Neuronal stem cell (in vitro differentiated cells): ENCODE results near the gene BMF.

Source experiments
- DNase-seq: peaks from one replicate; pipeline ENCODE4 v3.0.0-alpha.2; 2013; ENCODE audit warnings: low spot score
- H2AFZ ChIP-seq: one replicate; pipeline ENCODE4 v1.6.1; 2013; ENCODE audit warnings: mild to moderate bottlenecking, low read length, inconsistent platforms
- H2AK5ac ChIP-seq: 2 replicates; pipeline ENCODE4 v1.6.1; 2013; ENCODE audit warnings: low read depth, mild to moderate bottlenecking, inconsistent platforms, low read length, moderate library complexity, mixed read lengths
- H2BK120ac ChIP-seq: 2 replicates; pipeline ENCODE4 v1.6.1; 2013; ENCODE audit warnings: low read depth, mild to moderate bottlenecking, inconsistent platforms, low read length, moderate library complexity, mixed read lengths
- H2BK12ac ChIP-seq: one replicate; pipeline ENCODE4 v1.6.1; 2013; ENCODE audit warnings: low read length, inconsistent platforms
- H2BK15ac ChIP-seq: 2 replicates; pipeline ENCODE4 v1.6.1; 2013; ENCODE audit warnings: mild to moderate bottlenecking, low read length, inconsistent platforms, mixed read lengths
- H2BK5ac ChIP-seq: one replicate; pipeline ENCODE4 v1.6.1; 2013; ENCODE audit warnings: inconsistent platforms, mild to moderate bottlenecking, low read length, moderate library complexity
- H3K14ac ChIP-seq: one replicate; pipeline ENCODE4 v1.6.1; 2013; ENCODE audit warnings: low read length, inconsistent platforms
- H3K18ac ChIP-seq: 2 replicates; pipeline ENCODE4 v1.6.1; 2013; ENCODE audit warnings: low read length, inconsistent platforms
- H3K23ac ChIP-seq: 2 replicates; pipeline ENCODE4 v1.6.1; 2013; ENCODE audit warnings: low read depth, mild to moderate bottlenecking, mixed read lengths, low read length, inconsistent platforms; ENCODE audit not compliant: poor library complexity
- H3K27ac ChIP-seq: replicated peaks from 3 replicates; pipeline ENCODE4 v1.5.1; 2013; ENCODE audit warnings: low read length, inconsistent platforms
- H3K27me3 ChIP-seq, 3 experiments: 2 replicates each; pipeline ENCODE4 v1.6.1; 2013; ENCODE audit warnings: low read length in 3 of 3, mild to moderate bottlenecking in 2 of 3, inconsistent platforms in 1 of 3, low read depth in 1 of 3, mixed read lengths in 1 of 3, moderate library complexity in 1 of 3; ENCODE audit not compliant: control insufficient read depth in 3 of 3, insufficient read depth in 3 of 3
- H3K36me3 ChIP-seq, 2 donors: replicated peaks in 1 of 2; 2 replicates each; pipeline ENCODE4 v1.6.1; 2013; ENCODE audit warnings: low read length in 2 of 2; ENCODE audit not compliant: control insufficient read depth in 2 of 2, insufficient read depth in 2 of 2
- H3K4ac ChIP-seq: 2 replicates; pipeline ENCODE4 v1.6.1; 2013; ENCODE audit warnings: inconsistent platforms, mild to moderate bottlenecking, low read length, moderate library complexity
- H3K4me1 ChIP-seq, 2 donors: 1 replicate in 1 of 2; 2 replicates in 1 of 2; pipeline ENCODE4 v1.6.1; 2013; ENCODE audit warnings: low read length in 2 of 2, low read depth in 1 of 2; ENCODE audit not compliant: control insufficient read depth in 2 of 2, insufficient read depth in 1 of 2
- H3K4me2 ChIP-seq: one replicate; pipeline ENCODE4 v1.6.1; 2013; ENCODE audit warnings: mild to moderate bottlenecking, low read length, inconsistent platforms; ENCODE audit not compliant: insufficient read depth, poor library complexity, severe bottlenecking
- H3K4me3 ChIP-seq, 2 donors: 2 replicates each; pipeline ENCODE4 v1.5.1; 2013; ENCODE audit warnings: low read length in 2 of 2, mild to moderate bottlenecking in 2 of 2, inconsistent platforms in 1 of 2, moderate library complexity in 1 of 2
- H3K79me1 ChIP-seq: one replicate; pipeline ENCODE4 v1.6.1; 2013; ENCODE audit warnings: low read depth, mild to moderate bottlenecking, inconsistent platforms, low read length, moderate library complexity
- H3K9ac ChIP-seq: one replicate; pipeline ENCODE4 v1.6.1; 2013; ENCODE audit warnings: mild to moderate bottlenecking, low read depth, low read length, inconsistent platforms; ENCODE audit not compliant: poor library complexity
- H3K9me3 ChIP-seq, 2 donors: replicated peaks in 1 of 2; 2 replicates each; pipeline versions ENCODE3 to v1.6.1; 2013; ENCODE audit warnings: low read length in 2 of 2, mild to moderate bottlenecking in 2 of 2, inconsistent platforms in 1 of 2, low read depth in 1 of 2, mixed read lengths in 1 of 2, moderate library complexity in 1 of 2; ENCODE audit not compliant: control insufficient read depth in 2 of 2, insufficient read depth in 1 of 2
- H4K8ac ChIP-seq: one replicate; pipeline ENCODE4 v1.6.1; 2013; ENCODE audit warnings: low read depth, mild to moderate bottlenecking, inconsistent platforms, low read length, moderate library complexity
- H4K91ac ChIP-seq: one replicate; pipeline ENCODE4 v1.6.1; 2013; ENCODE audit warnings: low read length, low read depth, mild to moderate bottlenecking, inconsistent platforms; ENCODE audit not compliant: poor library complexity
- WGBS, 2 donors: extraction: QIAGEN DNeasy Blood & Tissue Kit; methylation state at CpG; one replicate each; pipeline ENCODE4 v1.1.7; 2013; ENCODE audit warnings: missing lambda C conversion rate in 2 of 2, mixed read lengths in 1 of 2; ENCODE audit not compliant: insufficient read length in 2 of 2, insufficient replicate concordance in 1 of 2; ENCODE audit errors: extremely low coverage in 2 of 2; 5-methylcytosine and 5-hydroxymethylcytosine counted together

The BMF gene

DNA sequence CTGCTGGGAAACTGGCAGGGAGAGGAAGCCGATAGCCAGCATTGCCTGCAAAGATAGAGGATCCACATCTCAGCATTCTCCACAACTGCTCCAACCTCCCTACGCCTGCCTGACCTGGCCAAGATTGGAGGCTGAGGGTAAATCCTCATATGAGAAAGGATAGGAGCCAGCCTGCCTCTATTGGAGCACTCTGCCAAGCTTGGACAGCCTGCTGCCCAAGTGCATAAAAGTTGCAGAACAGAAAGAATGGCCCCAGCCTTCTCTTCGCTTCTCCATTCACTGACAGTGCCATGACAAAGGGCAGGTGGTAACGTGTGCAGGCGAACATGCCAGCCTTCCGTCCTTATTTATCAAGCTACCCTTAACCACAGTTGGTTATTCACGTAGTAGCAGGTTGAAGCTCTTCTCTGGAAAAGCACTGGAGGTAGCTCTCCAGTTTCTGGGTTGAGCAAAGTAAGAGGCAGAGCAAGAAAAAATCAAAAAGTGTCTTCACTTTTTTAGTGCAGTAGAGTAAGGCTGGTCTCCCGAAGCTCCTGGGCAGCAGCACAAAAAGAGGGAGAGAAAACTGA lies 4.3 kb downstream of the BMF start:
- no peak overlapping the region for H2BK12ac ChIP-seq
- no peak overlapping the region for H4K91ac ChIP-seq
- no CpG with 5 or more reads among the region's 8 CpGs for WGBS, 2 donors
- peak overlapping the region; percentile 25 for H3K9ac ChIP-seq
- no peak overlapping the region for H3K23ac ChIP-seq
- H3K18ac ChIP-seq, result peak overlapping the region; percentile 16
- no peak overlapping the region for H2BK15ac ChIP-seq
- DNase-seq, result no peak
- no peak overlapping the region for H2BK5ac ChIP-seq
- H4K8ac ChIP-seq, result no peak overlapping the region
- H3K4ac ChIP-seq, result no peak overlapping the region
- H3K4me3 ChIP-seq, result no peak overlapping the region
- H2AFZ ChIP-seq, result no peak overlapping the region
- H3K9me3 ChIP-seq, result no peaks in the 10 kb centered on the region
- no peak overlapping the region for H2BK120ac ChIP-seq
- peaks cover 2 to 8% of the 10 kb centered on the region in 2 donors for H3K36me3 ChIP-seq
- no peak overlapping the region for H3K4me2 ChIP-seq
- H3K4me1 ChIP-seq, result peaks cover 25 to 51% of the 10 kb centered on the region in 2 donors
- no peak overlapping the region for H2AK5ac ChIP-seq
- H3K27me3 ChIP-seq, result peaks cover 0 to 9% (median 0%) of the 10 kb centered on the region in 3 experiments
- no peak overlapping the region for H3K14ac ChIP-seq
- H3K79me1 ChIP-seq, result no peaks in the 10 kb centered on the region
- H3K27ac ChIP-seq, result no peak overlapping the region

DNA sequence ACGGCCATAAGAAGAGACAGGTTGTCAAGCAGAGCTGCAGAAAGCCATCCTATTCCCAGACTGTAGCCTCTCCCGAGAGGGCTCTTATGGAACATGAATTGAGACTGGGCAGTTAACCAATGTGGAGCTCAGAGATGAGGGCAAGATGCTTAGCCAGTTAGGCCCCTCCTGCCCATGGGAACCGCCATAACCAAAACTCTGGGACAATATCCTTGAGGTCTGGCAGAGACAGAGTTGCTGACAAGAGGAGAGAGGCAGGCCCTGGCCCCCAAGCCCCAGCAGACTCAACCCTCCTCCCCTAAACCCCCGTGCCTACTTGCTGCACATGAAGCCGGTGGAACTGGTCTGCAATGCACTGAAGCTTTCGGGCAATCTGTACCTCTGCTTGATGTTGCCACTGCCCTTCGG lies 4.8 kb downstream of the BMF start:
- H3K27me3 ChIP-seq, result peaks cover 0 to 9% (median 0%) of the 10 kb centered on the region in 3 experiments
- no peak overlapping the region for H3K14ac ChIP-seq
- H3K18ac ChIP-seq, result peak overlapping the region; percentile 16
- H3K27ac ChIP-seq, result no peak overlapping the region
- H4K91ac ChIP-seq, result no peak overlapping the region
- no peak overlapping the region for H3K4me3 ChIP-seq
- no peak overlapping the region for H2BK12ac ChIP-seq
- H3K4ac ChIP-seq, result no peak overlapping the region
- H2BK120ac ChIP-seq, result no peak overlapping the region
- H3K4me2 ChIP-seq, result peak overlapping the region; percentile 28
- H3K23ac ChIP-seq, result no peak overlapping the region
- no CpG with 5 or more reads among the region's 7 CpGs for WGBS, 2 donors
- H3K9ac ChIP-seq, result peak overlapping the region; percentile 25
- H2BK15ac ChIP-seq, result no peak overlapping the region
- H3K9me3 ChIP-seq, result no peaks in the 10 kb centered on the region
- no peak overlapping the region for H2BK5ac ChIP-seq
- H3K79me1 ChIP-seq, result no peaks in the 10 kb centered on the region
- H3K36me3 ChIP-seq, result peaks cover 2 to 8% of the 10 kb centered on the region in 2 donors
- DNase-seq, result no peak
- H2AK5ac ChIP-seq, result no peak overlapping the region
- peaks cover 28 to 49% of the 10 kb centered on the region in 2 donors for H3K4me1 ChIP-seq
- H4K8ac ChIP-seq, result no peak overlapping the region
- no peak overlapping the region for H2AFZ ChIP-seq

DNA sequence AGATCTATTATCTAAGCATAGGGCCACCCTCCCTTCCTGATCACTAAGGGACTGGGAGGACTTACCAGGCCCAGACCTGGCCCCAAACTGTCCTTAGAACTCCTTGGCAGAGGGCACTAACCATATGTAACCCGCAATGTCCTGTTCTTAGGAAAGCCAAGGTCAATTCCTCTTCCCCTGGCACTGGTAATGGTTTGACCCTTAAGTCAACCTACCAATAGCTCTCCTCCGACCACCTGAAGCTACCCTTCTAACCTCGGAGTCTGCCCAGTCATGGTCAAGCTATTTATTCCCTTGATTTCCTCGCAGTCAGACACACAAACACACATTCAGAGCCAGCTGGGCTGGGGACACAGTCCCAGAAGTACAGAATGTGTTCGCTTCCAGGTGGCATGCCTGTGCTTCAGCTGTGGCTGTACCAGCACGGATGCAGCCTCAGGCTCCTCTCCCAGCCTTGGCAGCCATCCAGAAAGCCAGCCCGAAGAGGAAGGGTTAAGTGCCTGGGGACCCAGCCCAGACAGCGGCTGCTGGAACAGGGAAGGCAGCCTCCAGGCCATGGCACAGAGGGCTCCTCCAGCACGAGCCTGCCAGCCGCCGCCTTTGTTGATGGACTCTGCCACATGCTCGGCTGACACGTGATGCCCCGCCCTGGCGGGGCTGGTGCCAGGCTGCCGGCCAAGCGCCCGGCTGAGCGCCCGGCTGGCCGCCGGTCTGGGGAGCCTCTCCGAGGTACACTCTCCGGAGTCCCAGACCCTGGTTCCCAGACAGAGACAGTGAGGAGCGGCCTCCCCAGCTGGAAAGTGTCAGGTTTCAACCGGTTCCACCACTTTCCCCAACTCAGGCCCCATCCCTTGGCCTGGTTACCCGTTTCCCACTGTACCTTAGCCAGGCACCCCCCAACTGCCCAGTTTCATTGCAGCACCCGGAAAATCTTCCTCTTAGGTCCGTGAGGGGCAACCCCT lies 5.5 kb downstream of the BMF start:
- H2BK12ac ChIP-seq, result no peak overlapping the region
- H4K91ac ChIP-seq, result no peak overlapping the region
- H4K8ac ChIP-seq, result no peak overlapping the region
- H3K27me3 ChIP-seq, result peaks cover 0 to 9% (median 0%) of the 10 kb centered on the region in 3 experiments
- peak overlapping the region; percentile 54 for H3K4me2 ChIP-seq
- H3K27ac ChIP-seq, result no peak overlapping the region
- H3K9me3 ChIP-seq, result no peaks in the 10 kb centered on the region
- peak overlapping the region in 1 of 2 donors; percentile 9 for H3K4me3 ChIP-seq
- H3K4me1 ChIP-seq, result peaks cover 34 to 53% of the 10 kb centered on the region in 2 donors
- DNase-seq, result no peak
- no peak overlapping the region for H3K4ac ChIP-seq
- no peak overlapping the region for H2AK5ac ChIP-seq
- H3K79me1 ChIP-seq, result no peaks in the 10 kb centered on the region
- H2BK5ac ChIP-seq, result no peak overlapping the region
- no peak overlapping the region for H3K23ac ChIP-seq
- no peak overlapping the region for H2AFZ ChIP-seq
- H3K36me3 ChIP-seq, result peaks cover 2 to 8% of the 10 kb centered on the region in 2 donors
- no peak overlapping the region for H2BK15ac ChIP-seq
- no peak overlapping the region for H3K14ac ChIP-seq
- H3K18ac ChIP-seq, result peak overlapping the region; percentile 71
- H2BK120ac ChIP-seq, result no peak overlapping the region
- WGBS, 2 donors, result no CpG with 5 or more reads among the region's 29 CpGs
- peak overlapping the region; percentile 46 for H3K9ac ChIP-seq
